MM.1S (cell line): ENCODE measurements around the gene RGS6.

Source experiments
- EZH2 ChIP-seq: fragments of 300-600 bp; sonication (generic); optimal IDR thresholded peaks from 2 replicates; pipeline ENCODE3; 2017; ENCODE audit warnings: low read depth, mild to moderate bottlenecking, antibody characterized with exemption, low read length, mixed read lengths
- EZH2phosphoT487 ChIP-seq: fragments of 300-600 bp; sonication (generic); IDR thresholded peaks from 2 replicates; pipeline ENCODE4 v1.6.1; 2018; ENCODE audit warnings: antibody characterized with exemption, low read length
- TF ChIP-seq, protein P1 (sequence below): fragments of 300-600 bp; sonication (generic); IDR thresholded peaks from 2 replicates; pipeline ENCODE4 v1.5.1; 2016; ENCODE audit warnings: antibody characterized with exemption, low read length, mixed read lengths

DNA sequence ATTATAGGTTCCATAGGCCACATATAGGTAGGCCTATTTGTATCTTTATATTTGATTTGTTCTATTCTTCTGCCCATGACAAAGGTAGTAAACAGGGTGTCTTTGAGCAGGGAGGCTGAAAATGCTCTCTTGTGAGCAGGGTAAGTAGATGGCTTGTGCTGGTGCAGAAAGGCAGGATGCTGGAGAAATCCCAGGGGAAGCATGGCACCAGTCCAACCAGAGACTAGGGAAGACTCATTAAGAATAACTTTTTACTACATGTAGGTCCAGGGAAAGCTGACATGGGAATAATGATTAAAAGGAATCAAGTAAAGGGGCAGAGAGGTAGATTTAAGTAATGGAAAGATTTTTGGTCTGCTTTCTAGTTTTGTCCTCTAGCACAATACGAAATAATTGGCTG is 245.0 kb downstream of the RGS6 start:
- TF ChIP-seq, protein P1, sequence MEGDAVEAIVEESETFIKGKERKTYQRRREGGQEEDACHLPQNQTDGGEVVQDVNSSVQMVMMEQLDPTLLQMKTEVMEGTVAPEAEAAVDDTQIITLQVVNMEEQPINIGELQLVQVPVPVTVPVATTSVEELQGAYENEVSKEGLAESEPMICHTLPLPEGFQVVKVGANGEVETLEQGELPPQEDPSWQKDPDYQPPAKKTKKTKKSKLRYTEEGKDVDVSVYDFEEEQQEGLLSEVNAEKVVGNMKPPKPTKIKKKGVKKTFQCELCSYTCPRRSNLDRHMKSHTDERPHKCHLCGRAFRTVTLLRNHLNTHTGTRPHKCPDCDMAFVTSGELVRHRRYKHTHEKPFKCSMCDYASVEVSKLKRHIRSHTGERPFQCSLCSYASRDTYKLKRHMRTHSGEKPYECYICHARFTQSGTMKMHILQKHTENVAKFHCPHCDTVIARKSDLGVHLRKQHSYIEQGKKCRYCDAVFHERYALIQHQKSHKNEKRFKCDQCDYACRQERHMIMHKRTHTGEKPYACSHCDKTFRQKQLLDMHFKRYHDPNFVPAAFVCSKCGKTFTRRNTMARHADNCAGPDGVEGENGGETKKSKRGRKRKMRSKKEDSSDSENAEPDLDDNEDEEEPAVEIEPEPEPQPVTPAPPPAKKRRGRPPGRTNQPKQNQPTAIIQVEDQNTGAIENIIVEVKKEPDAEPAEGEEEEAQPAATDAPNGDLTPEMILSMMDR = no peak
- TF ChIP-seq EZH2phosphoT487 (no peak), EZH2 (no peak)
